ENCODE measurements around the gene APEX2. TPM values are rescaled to one million over a fixed set of nuclear protein-coding genes. Genes with fewer than 3 reads are reported as not detected.
A peak's percentile ranks its signal among the peaks of the same experiment; 100 is the strongest.
"Not testable (repeated sequence)": the region's sequence is repeated elsewhere in the genome, so short reads cannot be mapped to it uniquely, and the experiment has no call there.

The APEX2 gene
- total RNA-seq, 1 donor from 2014 or later: 32.2 TPM

DNA sequence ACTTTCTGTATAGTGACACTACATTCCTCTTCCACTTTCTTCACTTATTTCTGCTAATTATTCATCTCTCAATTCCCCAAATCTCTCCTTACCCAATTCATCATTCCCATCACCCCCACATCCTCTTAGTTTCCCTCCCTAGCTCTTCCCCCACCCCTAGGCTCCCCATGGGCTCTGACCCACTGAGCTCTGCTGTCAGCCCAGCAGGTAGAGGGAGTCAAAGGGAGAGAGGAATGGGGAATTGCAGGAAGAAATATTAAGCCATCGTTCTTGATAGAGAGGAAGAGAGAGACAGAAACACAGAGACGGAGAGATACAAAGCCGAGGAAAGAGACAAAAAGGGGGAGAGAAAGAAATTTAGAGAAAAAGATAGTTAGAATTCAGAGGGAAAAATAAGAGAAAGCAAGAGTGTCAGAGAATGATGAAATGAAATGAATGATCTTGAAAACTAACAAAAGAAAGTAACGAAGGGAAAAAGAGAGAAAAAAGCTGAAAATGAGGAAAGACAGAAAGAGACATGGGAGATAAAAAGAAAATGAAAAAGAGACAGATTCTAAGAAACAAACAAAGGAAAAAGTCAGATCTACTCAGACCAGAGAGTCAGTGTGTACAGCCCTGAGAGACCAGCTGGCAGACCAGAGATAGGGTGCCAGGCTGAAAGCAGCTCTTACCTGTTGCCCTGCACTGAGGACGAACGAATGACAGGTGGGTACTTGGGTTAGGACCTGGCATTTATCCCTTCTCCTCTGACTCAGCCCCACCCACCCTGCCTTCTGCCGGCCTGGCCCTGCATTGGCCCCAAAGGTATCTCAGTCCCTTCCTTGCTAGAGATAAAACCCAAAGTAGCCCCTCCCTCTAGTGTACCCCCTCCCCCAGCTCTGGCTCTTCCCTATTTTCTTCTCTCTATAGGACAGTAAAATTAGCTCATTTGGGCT is 30.4 kb downstream of the APEX2 start, which contains the start of gene ALAS2:
Gene ALAS2 (minus strand): TSS at position 707 of the 935 bp plus-strand sequence. CDS start 4,977 bp downstream, outside the sequence.
- Mint-ChIP-seq H3K36me3 (ENCODE audit: low read depth) (no peaks in the 10 kb centered on the region), H3K9me3 (no peaks in the 10 kb centered on the region), H3K4me1 (no peaks in the 10 kb centered on the region), H3K4me3 (no peak within 1 kb of the TSS), H3K27me3 (no peaks in the 10 kb centered on the region), H3K27ac (no peak within 1 kb of the TSS)
- intact Hi-C loops (cut with micrococcal nuclease): no loop called here
- no peak for DNase-seq

DNA sequence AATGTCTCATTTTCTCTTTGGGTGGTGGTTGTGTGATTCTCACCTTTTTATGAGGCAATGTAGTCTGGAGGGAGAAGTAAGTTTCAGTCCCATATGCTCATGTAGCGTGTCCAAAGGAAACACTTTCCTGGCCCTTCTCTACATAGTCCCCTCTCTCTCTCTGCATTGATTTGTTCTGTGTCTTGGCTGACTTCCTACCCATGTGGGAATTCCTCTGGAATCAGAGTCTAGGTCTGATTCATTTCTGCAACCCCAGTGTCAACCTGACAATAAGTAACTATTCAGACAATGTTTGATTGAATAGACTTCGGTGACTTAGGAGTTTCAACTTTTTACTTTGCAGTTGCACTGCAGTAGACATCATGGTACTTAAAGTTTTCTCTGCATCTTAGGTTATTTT is 33.3 kb downstream of the APEX2 start:
- no peak overlapping the region for H3K27ac Mint-ChIP-seq
- no peak overlapping the region for H3K4me3 Mint-ChIP-seq
- intact Hi-C loops (cut with micrococcal nuclease): no loop called here
- no peaks in the 10 kb centered on the region for H3K4me1 Mint-ChIP-seq
- H3K9me3 Mint-ChIP-seq: no peaks in the 10 kb centered on the region
- H3K27me3 Mint-ChIP-seq: no peaks in the 10 kb centered on the region
- H3K36me3 Mint-ChIP-seq (ENCODE audit: low read depth): no peaks in the 10 kb centered on the region
- DNase-seq: no peak

DNA sequence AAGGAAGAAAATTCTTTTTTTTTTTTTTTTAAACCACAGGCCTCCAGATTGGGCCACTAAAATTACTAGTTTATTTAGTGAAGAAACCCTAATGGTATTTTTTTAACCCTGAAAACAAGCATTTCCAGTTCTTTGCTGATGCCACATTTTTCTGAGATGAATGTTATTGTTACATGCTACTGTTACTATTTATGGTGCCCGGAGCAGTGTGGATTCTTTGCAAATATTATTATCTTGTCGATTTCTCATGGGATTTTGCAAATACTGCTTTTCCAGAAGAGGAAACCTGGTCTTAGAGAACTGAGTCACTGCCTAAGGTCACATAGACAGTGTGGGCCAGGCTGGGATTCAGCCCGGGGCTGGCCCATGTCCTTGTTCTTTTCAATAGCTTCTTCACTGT is 39.3 kb downstream of the APEX2 start:
- no peaks in the 10 kb centered on the region for H3K36me3 Mint-ChIP-seq (ENCODE audit: low read depth)
- no peak overlapping the region for H3K27ac Mint-ChIP-seq
- DNase-seq: no peak
- no peaks in the 10 kb centered on the region for H3K4me1 Mint-ChIP-seq
- H3K4me3 Mint-ChIP-seq: no peak overlapping the region
- H3K27me3 Mint-ChIP-seq: no peaks in the 10 kb centered on the region
- intact Hi-C loops (cut with micrococcal nuclease): no loop called here
- H3K9me3 Mint-ChIP-seq: peaks cover 3% of the 10 kb centered on the region

DNA sequence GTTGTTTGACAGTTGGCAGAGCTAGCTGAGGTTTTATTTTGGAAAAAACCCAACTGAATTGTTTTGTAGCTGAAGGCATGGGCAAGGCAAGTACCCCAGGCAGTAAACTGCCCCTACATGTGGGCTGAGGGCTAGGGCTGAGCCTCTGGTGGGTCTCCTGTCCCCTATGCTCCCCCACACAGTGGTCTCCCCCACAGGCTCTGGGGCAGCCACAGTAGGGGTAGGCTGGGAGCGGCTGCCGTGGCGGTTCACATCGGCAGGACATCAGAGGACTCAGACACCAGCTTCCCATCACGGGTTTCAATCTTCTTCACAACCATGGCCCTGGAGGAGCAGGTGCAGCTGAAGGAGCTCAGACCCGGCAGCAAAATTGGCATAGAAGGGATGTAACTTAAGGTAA is 41.4 kb downstream of the APEX2 start:
- no peak overlapping the region for H3K27ac Mint-ChIP-seq
- peaks cover 3% of the 10 kb centered on the region for H3K9me3 Mint-ChIP-seq
- H3K36me3 Mint-ChIP-seq (ENCODE audit: low read depth): no peaks in the 10 kb centered on the region
- no peaks in the 10 kb centered on the region for H3K4me1 Mint-ChIP-seq
- DNase-seq: no peak
- H3K27me3 Mint-ChIP-seq: no peaks in the 10 kb centered on the region
- intact Hi-C loops (cut with micrococcal nuclease): no loop called here
- H3K4me3 Mint-ChIP-seq: no peak overlapping the region

DNA sequence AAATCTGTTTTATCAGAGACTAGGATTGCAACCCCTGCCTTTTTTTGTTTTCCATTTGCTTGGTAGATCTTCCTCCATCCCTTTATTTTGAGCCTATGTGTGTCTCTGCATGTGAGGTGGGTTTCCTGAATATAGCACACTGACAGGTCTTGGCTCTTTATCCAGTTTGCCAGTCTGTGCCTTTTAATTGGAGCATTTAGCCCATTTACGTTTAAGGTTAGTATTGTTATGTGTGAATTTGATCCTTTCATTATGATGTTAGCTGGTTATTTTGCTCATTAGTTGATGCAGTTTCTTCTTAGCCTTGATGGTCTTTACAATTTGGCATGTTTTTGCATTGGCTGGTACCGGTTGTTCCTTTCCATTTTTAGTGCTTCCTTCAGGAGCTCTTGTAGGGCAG is 50.4 kb downstream of the APEX2 start:
- H3K27ac Mint-ChIP-seq; H3K4me3 Mint-ChIP-seq; intact Hi-C loops (cut with micrococcal nuclease); H3K4me1 Mint-ChIP-seq; H3K9me3 Mint-ChIP-seq; DNase-seq; H3K36me3 Mint-ChIP-seq (ENCODE audit: low read depth); H3K27me3 Mint-ChIP-seq: not testable (repeated sequence)

DNA sequence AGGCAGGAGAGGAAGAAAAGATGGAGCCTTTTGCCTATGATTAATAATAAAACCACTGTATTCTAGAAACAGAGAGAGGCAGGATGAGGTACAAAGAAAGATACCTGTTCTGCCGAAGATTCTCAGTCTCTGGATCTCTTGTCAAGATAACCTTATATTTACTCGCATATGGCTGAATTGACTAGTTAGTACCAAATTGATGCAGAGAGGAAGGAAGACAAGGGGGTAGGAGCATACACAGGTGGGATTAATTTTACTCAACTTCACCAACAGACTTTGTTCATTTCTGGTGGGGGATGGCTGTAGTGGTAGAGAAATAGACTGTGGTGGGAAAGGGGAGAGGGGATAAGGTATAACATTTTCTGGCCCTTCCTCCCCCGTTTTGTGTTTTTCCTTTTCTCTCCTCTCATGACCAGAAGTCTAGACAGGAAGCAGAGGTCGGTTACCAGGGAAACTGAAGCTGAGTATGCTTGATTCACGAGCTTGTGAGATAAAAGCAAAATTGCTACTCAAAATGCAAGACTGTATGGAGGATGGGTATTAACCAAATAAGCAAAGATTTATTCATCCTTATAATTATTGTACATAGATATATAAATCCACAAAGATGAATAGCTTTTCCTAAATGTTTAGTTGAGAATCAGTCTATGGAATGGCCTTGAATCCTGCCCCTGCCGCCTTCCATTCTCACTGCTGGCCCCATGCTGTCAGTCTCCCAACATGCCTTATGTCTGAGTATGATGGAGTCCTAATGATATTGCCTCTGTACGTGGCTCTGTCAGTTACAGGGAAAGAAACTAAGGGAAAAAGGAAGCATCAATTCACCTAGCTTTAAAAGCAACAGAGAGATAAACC is 56.9 kb downstream of the APEX2 start:
- H3K4me1 Mint-ChIP-seq: peaks cover 10% of the 10 kb centered on the region
- intact Hi-C loops (cut with micrococcal nuclease): loop anchor here (2.0 to 5.0 kb wide), 2 partner anchors 416 to 1015 kb away; partner anchors contain the start of gene PHF8
- H3K36me3 Mint-ChIP-seq (ENCODE audit: low read depth): no peaks in the 10 kb centered on the region
- H3K27ac Mint-ChIP-seq: peak overlapping the region; percentile 51
- H3K9me3 Mint-ChIP-seq: no peaks in the 10 kb centered on the region
- H3K4me3 Mint-ChIP-seq: peak overlapping the region; percentile 74
- H3K27me3 Mint-ChIP-seq: no peaks in the 10 kb centered on the region
- DNase-seq: peak; percentile 68

DNA sequence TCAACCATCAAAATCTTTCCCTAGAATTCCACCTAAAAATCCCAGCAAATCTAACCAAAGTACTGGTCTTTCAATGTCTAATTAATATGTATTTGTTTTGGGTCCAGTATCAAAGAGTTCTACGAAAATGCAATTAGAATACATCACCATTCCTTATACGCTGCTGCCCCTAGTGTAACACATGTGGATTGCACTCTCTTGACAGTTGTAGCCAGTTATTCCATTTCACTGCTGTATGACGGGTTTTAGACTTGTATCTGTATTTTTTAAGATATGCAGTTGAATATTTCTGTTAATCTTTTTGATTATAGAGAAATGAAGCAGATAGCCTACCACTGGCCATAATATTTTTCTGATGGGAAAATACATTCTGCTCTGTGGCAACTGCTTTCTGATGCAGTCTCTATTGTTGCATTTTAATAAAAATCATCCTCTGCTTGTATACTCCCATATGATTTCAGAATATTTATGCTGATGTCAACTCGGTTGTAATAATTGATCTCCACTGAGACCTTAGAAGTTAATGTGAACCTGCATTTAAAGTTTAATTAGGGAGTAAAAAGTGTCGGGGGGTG is 57.6 kb downstream of the APEX2 start:
- H3K9me3 Mint-ChIP-seq: no peaks in the 10 kb centered on the region
- peak overlapping the region; percentile 74 for H3K4me3 Mint-ChIP-seq
- peaks cover 10% of the 10 kb centered on the region for H3K4me1 Mint-ChIP-seq
- no peaks in the 10 kb centered on the region for H3K27me3 Mint-ChIP-seq
- peak; percentile 72 for DNase-seq
- intact Hi-C loops (cut with micrococcal nuclease): loop anchor here (2.0 to 5.0 kb wide), 2 partner anchors 417 to 1015 kb away; partner anchors contain the start of gene PHF8
- H3K27ac Mint-ChIP-seq: no peak overlapping the region
- H3K36me3 Mint-ChIP-seq (ENCODE audit: low read depth): no peaks in the 10 kb centered on the region

Other genes starting within 250 kb of the APEX2 start
- not detected in 2 replicates for gene ITIH6, start 202.1 kb upstream of the APEX2 start, total RNA-seq
- gene MAGED2, start 192.6 kb upstream of the APEX2 start, total RNA-seq: 25.2 and 26.4 TPM in 2 replicates
- gene TRO, start 79.5 kb upstream of the APEX2 start, total RNA-seq: 1.6 and 2.6 TPM in 2 replicates
- 0.47 and 0.58 TPM in 2 replicates for gene PFKFB1, start 6.2 kb upstream of the APEX2 start, total RNA-seq
- not detected in 2 replicates for gene ALAS2, start 30.6 kb downstream of the APEX2 start, total RNA-seq
- 0.45 TPM in 1 of 2 replicates, not detected in the other for gene PAGE2B, start 74.7 kb downstream of the APEX2 start, total RNA-seq
- gene PAGE2, start 88.7 kb downstream of the APEX2 start, total RNA-seq: not detected in 2 replicates
- not detected in 2 replicates for gene PAGE5, start 220.0 kb downstream of the APEX2 start, total RNA-seq

Data from activated CD4-positive, alpha-beta T cell treated with anti-CD3 and anti-CD28 coated beads, Interleukin-2, amount 10 ng/mL, durations not matched to agents 24 days and 14 days (primary cell).